ENCODE data around the gene NPHP1.
A peak's percentile ranks its signal among the peaks of the same experiment; 100 is the strongest.

The NPHP1 gene

GRCh38 chr2:110204408-110205385 lies at the start of gene NPHP1:
TSS of gene NPHP1 (minus strand) at chr2:110205013. CDS start at chr2:110204968, 45 bp downstream.
- TF ChIP-seq CREB1 (IDR thresholded peaks at IDR 0.05; ENCODE audit: low read depth) (peak; percentile 96), TEAD4 (IDR thresholded peaks at IDR 0.05) (no peak), TAF1 (IDR thresholded peaks at IDR 0.05; ENCODE audit: low read depth) (peak; percentile 46; the same call in 1 of the 2 replicates), NFIC (IDR thresholded peaks at IDR 0.05) (no peak)

DNA sequence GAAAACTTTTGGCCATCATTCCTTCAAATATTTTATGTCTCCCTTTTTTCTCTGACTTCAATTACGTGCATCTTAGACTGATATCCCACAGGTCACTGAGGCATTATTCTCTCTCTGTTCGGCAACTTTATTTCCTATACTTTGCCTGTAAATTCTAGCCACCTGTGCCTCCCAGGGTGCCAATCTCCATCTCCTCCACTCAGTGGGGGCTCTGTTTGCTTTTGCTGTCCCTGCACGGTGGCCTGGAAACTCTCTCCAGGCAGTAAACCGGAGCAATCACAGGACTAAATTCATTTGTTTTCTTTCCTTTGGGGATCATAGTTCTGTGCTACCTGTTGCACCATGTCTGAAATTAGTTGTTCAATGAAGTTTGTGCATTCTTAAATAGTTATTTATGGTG lies 17.1 kb upstream of the NPHP1 start:
- no peak for TF ChIP-seq YY1 (IDR thresholded peaks at IDR 0.05; ENCODE audit: low read depth)
- no peak for TF ChIP-seq TCF12 (IDR thresholded peaks at IDR 0.05; ENCODE audit: low read depth)
- TF ChIP-seq ZBTB7A (IDR thresholded peaks at IDR 0.05; ENCODE audit: low read depth): no peak
- TF ChIP-seq CEBPB (IDR thresholded peaks at IDR 0.05): no peak
- TF ChIP-seq, protein P1, sequence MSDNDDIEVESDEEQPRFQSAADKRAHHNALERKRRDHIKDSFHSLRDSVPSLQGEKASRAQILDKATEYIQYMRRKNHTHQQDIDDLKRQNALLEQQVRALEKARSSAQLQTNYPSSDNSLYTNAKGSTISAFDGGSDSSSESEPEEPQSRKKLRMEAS (IDR thresholded peaks at IDR 0.05): no peak
- TF ChIP-seq TEAD4 (IDR thresholded peaks at IDR 0.05): no peak
- TF ChIP-seq REST (IDR thresholded peaks at IDR 0.05; ENCODE audit: low read depth): no peak
- no peak for TF ChIP-seq TAF1 (IDR thresholded peaks at IDR 0.05; ENCODE audit: low read depth)
- TF ChIP-seq USF1 (IDR thresholded peaks at IDR 0.05): no peak
- TF ChIP-seq FOXM1 (IDR thresholded peaks at IDR 0.05; ENCODE audit: borderline replicate concordance, low read depth): no peak
- TF ChIP-seq NFIC (IDR thresholded peaks at IDR 0.05): no peak
- TF ChIP-seq CREB1 (IDR thresholded peaks at IDR 0.05; ENCODE audit: low read depth): no peak
- TF ChIP-seq EP300 (IDR thresholded peaks at IDR 0.05; ENCODE audit: borderline replicate concordance): no peak
- TF ChIP-seq EGR1 (IDR thresholded peaks at IDR 0.05): no peak
- no peak for TF ChIP-seq RAD21 (IDR thresholded peaks at IDR 0.05; ENCODE audit: low read depth)

- TF ChIP-seq REST (IDR thresholded peaks at IDR 0.05; ENCODE audit: low read depth) (no peak), USF1 (IDR thresholded peaks at IDR 0.05) (no peak), RAD21 (IDR thresholded peaks at IDR 0.05; ENCODE audit: low read depth) (no peak), TCF12 (IDR thresholded peaks at IDR 0.05; ENCODE audit: low read depth) (no peak), FOXM1 (IDR thresholded peaks at IDR 0.05; ENCODE audit: borderline replicate concordance, low read depth) (no peak), TAF1 (IDR thresholded peaks at IDR 0.05; ENCODE audit: low read depth) (no peak), EGR1 (IDR thresholded peaks at IDR 0.05) (no peak), TEAD4 (IDR thresholded peaks at IDR 0.05) (no peak), ZBTB7A (IDR thresholded peaks at IDR 0.05; ENCODE audit: low read depth) (no peak), EP300 (IDR thresholded peaks at IDR 0.05; ENCODE audit: borderline replicate concordance) (no peak), CEBPB (IDR thresholded peaks at IDR 0.05) (no peak), NFIC (IDR thresholded peaks at IDR 0.05) (no peak)
- TF ChIP-seq, protein P1 (IDR thresholded peaks at IDR 0.05): no peak
These were observed 15.4 kb upstream of the NPHP1 start for GRCh38 chr2:110220190-110220564.

DNA sequence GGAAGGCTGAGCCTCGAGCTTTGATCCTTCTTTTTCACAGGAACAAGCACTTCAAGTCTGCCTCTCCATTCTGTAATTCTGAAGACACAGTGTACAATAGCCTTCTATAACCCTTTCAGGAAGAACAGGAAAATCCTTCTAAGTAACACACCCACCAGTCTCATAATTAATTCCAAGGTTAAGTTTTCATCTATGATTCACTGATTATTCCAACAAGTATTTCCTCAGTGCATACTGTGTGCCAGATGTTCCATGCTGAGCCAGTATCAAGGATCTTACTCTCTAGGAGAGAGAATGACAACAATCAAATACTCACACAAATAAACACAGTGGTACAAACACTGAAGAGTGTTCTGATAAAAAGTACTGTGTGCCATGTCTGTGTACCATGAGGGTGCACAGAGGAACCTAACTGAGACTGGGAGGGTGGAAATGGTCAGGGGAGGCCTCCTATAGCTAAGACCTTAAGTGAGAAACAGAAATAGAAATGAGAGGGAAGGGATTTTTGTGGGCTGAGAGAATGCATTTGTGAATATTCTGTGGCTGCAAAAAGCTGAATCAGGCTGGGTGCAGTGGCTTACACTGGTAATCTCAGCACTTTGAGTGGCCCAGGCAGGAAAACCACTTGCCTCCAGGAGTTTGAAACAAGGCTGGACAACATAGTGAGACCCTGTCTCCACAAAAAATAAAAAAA lies 14.8 kb upstream of the NPHP1 start:
- TF ChIP-seq ZBTB7A (IDR thresholded peaks at IDR 0.05; ENCODE audit: low read depth) (no peak), TCF12 (IDR thresholded peaks at IDR 0.05; ENCODE audit: low read depth) (no peak), TAF1 (IDR thresholded peaks at IDR 0.05; ENCODE audit: low read depth) (no peak), CEBPB (IDR thresholded peaks at IDR 0.05) (no peak), NFIC (IDR thresholded peaks at IDR 0.05) (no peak), EGR1 (IDR thresholded peaks at IDR 0.05) (no peak), CREB1 (IDR thresholded peaks at IDR 0.05; ENCODE audit: low read depth) (no peak), REST (IDR thresholded peaks at IDR 0.05; ENCODE audit: low read depth) (no peak), FOXM1 (IDR thresholded peaks at IDR 0.05; ENCODE audit: borderline replicate concordance, low read depth) (no peak), TEAD4 (IDR thresholded peaks at IDR 0.05) (no peak), EP300 (IDR thresholded peaks at IDR 0.05; ENCODE audit: borderline replicate concordance) (no peak), USF1 (IDR thresholded peaks at IDR 0.05) (no peak), YY1 (IDR thresholded peaks at IDR 0.05; ENCODE audit: low read depth) (no peak), RAD21 (IDR thresholded peaks at IDR 0.05; ENCODE audit: low read depth) (no peak)
- TF ChIP-seq, protein P1 (IDR thresholded peaks at IDR 0.05): no peak
